Activated T-cell treated with anti-CD3 and anti-CD28 coated beads for 4 hours (primary cell): ENCODE results near the gene GRB2.

ENCODE experiments used
- DNase-seq: peaks from one replicate; pipeline ENCODE4 v3.0.0-alpha.2; 2020

GRB2 gene

DNA sequence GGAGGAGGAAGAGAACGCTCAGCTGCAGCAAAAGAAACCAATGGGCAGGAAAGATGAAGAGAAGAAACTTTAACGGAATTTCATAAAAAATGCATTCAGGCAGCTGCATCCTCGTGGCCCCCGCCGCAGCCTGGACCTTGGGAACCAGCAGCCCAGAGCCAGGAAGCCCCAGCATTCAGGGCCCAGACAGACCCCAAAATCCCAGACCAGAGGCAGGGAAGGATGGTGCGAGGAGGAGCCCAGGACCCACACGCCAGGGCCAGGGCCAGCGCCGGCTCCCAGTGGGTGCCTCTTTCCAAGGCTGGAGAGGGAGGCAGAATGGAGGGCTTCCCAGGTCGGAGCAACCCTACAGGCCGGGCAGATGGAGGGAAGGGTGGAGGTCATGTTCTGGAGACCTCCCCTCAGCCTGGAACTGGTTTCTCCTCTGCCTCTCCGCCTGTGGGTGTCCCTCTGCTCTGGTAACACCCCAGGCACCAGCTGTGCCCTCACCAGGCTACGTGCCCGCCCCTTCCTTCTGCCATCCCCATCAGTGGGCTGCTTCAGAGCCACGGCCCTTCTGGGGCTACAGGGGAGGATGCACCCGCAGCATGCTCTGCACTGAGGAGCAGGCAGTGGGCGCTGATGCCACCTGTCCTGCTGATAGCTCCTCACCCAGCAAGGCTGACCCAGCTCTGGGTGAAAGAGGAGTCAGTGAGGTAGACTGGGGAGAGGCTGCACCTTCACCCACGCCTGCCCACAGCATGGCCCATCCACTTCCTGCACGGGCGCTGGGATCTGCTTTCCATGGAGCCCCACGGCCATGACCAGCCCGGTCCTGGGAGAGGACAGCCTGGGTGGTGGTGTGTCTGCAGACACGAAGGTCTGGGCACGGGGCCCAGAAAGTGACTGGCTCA is 133.3 kb downstream of the GRB2 start:
- no peak for DNase-seq

DNA sequence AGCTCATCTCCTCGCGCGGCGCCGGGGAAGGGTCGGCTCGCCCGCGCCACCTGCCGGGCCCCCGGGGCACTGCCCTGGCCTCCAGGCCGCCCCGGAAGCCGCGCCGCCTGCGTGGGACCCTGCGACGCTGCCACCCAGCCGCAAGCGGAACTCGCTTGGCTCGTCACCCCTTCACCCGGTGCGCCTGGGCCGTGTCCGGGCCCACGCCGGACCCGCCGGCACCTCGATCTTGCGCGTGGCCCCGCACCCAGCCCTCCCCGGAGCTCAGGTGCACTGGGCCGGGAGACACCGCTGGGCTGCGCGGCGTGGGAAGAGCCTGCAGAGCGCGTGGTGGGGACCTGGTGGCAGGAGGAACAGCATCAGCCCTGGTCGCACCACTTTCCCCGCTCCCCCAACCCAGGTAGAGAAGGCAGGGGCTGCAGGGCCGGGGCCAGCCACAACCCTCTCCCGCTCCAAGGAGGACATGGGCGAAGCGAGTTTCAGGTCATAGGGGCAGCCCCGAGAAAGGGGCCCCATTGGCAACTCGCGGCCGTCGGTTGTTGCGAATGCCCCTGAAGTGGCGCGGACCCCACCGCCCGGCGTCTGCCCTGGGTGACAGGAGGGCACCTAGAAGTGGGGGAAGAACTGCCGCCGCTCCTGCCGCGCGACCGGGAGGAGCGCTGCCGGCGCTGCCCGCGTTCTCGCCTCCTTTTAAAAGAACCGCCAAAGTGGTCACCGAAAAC is 134.1 kb downstream of the GRB2 start:
- DNase-seq: peak; percentile 83

DNA sequence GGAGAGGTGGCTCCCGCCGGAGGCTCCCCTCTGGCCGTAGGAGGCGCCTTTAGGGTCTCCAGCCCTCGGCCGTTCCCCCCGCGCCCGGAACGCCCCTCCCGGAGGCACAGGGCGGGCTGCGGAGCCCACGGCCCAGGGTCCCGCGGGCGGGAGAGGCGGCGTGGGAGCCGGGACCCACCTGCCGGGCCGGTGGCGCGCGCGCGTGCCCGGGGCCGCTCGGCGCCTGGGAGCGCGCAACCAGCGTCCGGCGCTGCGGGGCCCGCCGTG is 134.6 kb downstream of the GRB2 start, which contains the start of gene MIF4GD:
MIF4GD (minus strand) TSS at position 266 of the 267 bp plus-strand sequence. CDS start 1,036 bp downstream, outside the sequence.
- DNase-seq: no peak

DNA sequence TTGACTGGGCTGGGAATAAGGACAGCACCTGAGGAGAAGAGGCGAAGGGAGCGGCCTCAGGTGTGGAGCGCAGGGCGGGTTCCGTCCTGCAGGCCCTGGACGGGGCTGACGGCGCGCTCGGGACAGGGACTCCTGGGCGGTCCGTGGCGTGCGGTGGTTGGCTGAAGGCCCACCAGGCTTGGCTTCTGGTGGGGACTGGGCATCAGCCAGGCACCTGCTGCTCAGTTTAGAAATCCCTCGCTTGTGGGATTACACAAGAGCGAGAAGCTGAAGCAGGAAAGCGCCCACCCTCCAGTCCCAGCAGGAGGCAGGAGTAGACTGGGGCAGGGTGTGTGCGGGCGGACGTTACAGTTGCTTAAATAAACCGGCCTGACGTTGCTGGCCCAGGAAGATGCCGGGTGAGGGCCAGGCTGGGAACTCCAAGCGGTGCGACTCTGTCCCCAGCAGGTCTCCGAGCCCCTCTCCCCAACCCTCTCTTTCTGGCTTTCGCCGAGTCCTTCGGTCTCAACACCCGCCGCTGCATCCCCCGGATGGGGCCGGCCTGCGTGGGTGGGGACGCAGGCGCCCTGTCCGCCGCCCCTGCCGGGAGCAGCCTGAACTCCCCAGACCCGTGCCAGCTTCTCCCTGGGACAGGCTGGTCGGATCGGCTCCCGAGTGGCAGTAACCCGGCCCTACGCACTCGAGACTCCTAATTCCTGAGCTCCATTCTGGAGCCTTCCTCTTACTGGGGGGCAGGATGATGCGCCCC is 135.1 kb downstream of the GRB2 start:
- DNase-seq: no peak

DNA sequence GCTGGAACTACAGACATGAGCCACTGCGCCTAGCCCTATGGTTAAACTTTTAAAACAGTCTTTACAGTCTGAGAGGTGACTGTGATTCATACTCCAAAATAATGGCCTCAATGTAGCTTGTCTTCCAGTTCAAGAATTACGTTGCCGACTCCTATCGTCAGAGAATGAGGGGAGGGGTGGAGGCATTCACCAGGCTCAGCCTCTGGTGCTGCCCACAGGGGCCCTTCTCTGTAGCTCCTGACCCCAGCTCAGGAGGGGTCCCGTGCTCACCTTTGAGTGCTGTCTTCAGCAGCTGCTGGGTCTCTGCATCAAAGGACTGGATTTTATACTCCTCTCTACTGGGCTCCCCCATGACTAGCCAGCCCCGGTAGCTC is 135.6 kb downstream of the GRB2 start:
- DNase-seq: no peak
